Pons (tissue), 1 donor: ENCODE measurements around the gene UPF2.

Experiments used
- DNase-seq: peaks from one replicate; pipeline ENCODE4 v3.0.0-alpha.2; 2016; ENCODE audit warnings: low spot score

The UPF2 gene

DNA sequence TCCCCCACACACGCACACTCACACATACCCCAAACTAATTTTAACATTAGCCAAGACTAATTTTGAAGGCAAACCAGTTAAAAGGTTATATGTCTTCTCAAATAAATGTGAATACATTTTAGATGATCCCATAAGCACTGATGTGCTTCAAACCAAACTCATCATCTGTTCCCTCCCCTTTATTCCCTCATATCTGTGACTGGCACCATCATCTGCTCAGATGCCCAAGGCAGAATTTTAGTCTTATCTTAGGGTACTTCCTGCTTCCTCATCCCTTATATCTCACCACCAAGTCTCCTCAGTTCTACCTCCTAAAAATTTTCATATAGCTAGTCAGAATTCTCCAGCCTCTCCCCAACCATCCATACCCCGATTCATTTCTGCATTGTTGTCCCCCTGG, 80.4 kb downstream of the UPF2 start:
- DNase-seq: no peak

DNA sequence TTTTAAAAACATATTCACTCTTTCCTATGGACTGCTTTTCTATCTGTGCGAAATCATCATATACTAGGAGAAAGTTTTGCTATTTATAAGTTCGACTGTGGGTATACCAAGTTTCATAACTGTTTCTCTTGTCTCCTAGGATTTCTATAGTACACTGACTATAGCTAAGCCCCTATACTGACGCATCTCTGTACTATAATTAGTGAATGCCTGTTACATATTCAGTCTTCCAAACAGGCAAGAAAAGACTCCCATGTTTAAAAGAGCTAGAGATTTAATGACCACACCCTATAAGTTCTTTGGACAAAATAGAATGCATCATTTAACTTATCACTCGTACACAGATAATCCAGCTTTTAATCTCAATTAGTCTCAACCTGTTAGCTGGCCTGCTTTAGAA, 80.8 kb downstream of the UPF2 start:
- no peak for DNase-seq

DNA sequence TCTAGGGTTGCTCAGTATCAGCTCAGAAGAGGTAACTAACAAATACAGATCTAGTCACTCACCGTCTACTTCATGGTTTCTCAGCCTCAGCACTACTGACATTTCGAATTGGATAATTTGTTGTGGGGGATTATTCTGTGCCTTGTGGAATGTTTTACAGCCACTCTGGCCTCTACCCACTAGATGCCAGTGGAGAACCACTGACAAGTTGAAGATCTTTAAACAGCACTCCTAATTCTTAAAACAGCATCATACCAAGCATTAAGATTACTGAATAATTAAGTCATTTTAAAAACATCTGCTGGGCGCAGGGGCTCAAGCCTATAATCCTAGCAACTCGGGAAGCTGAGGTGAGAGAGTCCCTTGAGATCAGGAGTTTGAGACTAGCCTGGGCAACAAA, 82.6 kb downstream of the UPF2 start:
- no peak for DNase-seq

DNA sequence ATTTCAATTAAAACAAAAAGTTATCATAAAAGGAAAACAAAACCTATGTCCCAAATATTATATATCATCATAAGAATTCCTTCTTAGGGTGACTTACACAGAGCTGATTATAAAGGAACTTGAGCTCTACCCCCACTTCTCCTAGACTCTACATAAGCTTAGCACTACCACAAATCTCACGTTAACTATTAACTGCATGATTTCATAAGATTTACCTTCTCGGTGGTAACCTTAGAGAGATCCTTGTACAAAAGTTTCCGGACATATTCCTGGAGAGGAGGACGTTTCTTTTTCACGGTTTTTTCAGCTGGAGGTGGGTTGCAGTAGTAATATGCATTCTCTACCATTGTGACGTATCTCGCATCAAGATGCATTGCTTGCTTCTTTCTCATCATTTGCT, 83.7 kb downstream of the UPF2 start:
- DNase-seq: no peak

DNA sequence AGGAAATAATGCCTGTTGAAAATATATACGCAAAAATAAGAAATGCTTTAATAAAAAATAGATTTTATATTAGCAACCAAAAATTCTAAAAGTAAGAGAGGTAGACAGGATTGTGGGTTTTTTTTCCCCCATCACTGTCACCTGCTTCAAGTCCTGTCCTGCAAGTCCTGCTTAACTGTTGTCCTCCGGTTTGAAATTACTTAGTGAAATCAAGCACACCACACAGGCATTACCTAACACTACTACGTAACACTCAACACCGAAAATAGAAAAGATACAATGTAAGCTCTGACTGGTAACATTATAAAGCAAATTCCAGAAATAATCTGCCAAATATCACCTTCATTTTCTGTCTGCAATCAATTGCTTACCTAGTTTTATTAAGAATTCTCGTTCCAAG, 90.9 kb downstream of the UPF2 start:
- DNase-seq: no peak

DNA sequence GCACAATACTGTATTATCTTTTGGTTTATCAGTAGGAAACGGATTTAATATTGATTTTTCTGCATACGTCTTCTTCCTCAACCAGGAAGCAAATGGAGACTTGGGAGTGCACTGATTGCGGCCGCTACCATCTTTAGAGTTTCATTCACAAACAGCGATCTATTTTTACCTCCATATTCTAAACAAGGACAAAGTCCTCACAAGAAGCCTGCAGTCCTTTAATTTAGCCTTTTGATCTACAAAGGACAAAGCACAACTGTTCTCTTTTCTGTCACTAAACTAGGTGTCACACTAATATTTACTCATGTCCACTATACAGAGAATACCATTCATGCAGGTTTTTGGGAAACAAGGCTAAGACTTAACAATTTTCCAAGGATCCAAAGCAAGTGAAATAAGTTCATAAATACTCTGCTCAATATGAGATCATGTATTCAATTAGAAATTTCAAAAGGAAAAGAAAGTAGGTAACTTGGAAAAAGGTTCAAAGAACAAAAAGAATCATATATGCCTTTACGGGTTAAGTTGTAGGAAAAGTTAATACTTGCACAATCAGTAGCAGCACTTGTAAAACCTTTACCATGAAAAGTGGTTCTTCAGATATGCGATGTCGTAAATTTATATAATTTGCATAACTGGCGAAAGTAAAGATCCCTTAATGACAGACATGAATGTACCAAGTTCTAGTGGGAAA, 92.1 kb downstream of the UPF2 start:
- no peak for DNase-seq

DNA sequence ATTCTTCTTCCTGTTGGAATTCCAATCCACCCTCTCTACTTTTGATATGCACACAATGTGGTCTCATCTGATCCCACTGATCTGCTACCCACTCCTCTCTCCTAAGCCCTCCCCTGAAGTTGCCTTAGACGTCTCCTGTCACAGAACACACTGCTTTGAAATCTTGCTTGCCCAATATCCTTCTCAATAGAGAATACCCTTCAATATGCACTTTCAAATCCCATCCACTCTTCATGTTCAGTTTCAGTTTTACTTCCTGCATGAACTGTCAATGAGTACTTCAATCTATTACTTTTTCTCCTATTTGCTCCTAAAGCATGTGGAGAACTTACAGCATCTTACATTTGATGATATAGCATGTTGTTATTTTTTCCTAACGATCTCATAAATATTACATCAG, 93.5 kb downstream of the UPF2 start:
- no peak for DNase-seq

DNA sequence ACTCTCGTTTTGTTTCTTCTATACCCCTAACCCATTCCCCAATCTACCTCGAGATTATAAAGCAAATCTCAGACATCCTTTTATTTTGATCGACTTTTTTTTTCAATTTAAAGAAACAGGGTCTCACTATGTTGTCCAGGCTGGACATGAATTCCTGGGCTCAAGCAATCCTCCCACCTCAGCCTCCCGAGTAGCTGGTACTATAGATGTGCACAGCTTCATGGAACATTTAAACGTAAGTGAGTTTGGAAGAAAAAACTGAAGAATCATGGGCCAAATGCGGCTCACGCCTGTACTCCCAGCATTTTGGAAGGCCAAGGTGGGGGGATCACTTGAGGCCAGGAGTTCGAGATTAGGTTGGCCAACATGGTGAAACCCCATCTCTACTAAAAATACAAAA, 96.0 kb downstream of the UPF2 start:
- no peak for DNase-seq

DNA sequence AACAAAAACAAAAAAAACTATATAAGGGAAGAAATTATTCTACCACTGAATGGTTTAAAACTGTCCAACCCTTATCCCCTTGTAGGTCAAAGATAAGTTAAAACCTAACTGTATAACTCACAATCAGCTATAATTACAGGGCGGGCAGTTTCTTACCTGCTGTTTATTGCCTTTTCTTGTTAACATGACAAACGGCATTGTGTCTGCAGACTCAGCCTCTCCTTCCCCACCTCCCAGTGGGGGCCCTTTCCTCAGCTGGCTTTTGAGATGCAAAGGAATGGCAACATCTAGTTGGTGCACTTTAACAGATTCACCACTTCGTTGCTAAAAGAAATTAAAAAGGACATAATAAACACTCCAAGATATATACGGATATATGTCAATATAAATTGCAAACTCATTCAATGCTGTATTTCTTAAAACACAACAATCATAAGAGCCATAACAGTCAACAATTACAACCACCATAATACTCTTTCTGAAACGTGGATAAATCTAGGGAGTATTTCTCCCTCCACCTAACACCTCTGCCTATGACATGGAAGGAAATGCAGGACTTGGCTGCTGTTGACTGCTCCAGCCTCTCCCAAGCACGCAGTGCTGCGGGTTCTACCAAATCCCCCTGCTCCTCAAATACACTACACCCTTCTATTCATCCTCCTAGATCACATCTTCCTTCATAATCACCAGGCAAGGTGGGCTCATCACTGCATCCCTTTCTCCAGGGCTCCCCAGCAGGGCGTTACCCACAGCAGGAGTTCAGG, 106.0 kb downstream of the UPF2 start:
- DNase-seq: no peak

DNA sequence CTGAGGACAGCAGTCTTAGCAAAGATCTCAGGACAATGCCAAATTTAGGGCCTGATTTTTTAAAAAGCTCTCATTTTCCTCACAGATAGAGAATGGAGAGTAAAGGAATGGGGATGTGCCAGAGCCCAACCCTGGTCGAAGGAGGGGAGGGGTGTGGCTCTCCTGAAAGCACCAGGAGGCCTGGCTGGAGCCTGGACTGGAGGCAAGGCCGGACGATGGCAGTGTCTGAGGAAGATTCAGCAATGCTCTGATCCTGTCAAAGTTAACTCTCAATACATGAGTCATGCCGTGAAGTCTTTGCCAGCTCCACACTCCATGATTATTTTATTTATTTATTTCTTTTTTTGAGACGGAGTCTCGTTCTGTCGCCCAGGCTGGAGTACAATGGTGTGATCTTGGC, 108.3 kb downstream of the UPF2 start:
- no peak for DNase-seq

DNA sequence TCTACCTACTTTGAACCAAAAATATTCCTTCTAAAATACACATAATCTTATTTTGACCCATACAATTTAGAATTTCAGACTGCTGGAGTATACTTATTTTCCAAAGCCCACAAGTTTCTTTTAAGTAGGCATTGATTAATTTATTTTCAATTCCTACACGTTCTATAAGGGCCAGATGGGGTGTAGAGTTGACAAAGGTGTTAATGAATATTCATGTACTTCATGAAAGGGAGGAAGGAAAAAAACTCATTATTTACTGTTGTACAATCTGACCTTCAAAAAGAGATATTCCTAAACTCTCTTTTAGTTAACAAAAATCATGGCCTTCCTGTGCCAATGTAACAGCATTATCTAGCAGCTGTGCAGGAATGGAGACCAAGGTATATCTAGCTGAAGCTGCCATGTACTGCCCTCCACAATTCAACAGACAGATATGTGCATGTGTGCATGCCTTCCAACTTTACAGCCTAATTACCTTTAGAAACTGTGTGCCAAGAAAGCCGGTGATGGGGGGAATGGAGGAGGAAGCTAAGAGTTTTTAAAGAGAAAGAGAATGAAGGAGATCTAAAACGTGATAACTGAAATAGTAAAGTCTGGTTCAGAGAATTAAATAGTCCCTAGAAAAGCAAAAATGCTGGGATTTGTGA, 108.9 kb downstream of the UPF2 start:
- no peak for DNase-seq

DNA sequence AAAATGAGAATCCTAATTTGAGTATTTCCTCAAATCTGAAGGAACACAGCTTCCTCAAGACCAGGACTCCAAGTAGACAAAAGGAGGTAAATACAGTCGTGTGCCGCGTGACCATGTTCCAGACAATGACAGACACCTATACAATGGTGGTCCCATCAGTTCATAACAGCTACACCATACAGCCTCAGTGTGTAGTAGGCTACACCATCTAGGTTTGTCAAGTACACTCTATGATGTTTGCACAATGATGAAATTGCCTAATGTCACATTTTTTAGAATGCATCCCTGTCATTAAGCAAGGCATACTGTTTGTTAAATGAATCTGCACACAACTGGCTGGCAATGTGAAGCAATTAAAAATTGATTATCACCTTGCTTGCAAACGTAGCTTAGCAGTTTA, 111.6 kb downstream of the UPF2 start:
- DNase-seq: no peak

DNA sequence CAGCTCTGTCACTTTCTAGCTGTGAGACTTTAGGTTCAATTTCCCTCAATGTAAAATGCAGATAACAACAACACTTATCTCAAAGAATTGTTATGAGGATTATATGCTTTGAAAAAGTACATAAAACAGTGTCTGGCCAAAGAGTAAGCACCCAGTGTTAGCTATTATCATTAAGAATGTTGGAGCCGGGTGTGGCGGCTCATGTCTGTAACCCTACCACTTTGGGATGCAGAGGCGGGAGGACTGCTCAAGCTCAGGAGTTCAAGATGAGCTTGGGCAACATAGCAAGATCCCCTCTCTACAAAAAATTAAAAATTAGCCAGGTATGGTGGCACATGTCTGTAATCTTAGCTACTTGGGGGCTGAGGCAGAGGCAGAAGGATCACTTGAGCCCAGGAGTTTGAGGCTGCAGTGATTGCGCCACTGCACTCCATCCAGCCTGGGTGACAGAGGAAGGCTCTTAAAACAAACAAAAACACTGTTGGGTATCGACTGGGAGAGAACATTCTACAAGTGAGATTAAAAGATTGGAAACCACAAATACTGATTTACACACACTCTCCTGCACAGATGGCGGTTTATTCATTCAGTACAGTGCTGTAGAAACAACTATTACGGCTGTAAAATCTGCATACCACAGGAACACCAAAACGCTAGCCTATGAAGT, 112.2 kb downstream of the UPF2 start:
- DNase-seq: no peak

DNA sequence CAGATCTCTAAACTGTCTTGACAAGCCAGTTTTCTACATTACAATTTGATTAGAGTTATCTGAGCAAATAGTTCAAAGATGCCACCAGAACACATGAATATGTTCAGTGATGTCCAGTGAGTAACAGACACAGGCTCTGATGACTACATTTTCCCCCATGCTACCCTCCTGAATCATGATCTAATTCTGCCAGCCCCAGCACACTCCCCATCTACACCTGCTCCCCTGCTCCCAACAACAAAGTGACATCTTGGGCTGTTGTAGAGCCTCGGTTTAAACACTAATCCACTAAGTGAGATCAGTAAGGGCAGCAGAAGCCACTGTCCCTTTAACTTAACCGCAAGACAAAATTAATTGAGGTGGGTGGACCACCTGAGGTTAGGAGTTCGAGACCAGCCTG, 114.9 kb downstream of the UPF2 start:
- DNase-seq: no peak

DNA sequence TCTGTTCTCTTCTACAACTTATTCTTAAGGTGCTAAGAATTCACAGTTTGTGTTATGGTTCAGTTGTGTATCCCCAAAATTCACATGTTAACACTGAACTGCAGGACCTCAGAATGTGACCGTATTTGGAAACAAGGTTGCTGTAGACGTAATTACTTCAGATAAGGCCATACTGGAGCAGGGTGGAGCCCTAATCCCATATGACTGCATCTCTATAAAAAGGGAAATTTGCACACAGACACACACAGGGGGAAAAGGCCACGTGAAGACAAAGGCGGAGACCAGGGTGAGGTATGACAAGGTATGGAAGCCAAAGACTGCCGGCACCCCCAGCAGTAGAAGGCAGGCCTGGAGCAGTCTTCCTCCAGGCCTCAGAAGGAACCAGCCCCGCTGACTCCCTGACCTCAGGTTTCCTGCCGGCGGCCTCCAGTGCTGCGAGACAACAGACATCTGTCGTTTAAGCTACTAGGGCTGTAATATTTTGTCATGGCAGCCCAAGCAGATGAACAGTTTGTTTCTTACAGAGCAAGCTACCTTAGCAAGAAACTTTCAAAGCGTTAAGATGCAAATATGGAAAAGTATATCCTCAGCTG, 120.7 kb downstream of the UPF2 start:
- DNase-seq: no peak

DNA sequence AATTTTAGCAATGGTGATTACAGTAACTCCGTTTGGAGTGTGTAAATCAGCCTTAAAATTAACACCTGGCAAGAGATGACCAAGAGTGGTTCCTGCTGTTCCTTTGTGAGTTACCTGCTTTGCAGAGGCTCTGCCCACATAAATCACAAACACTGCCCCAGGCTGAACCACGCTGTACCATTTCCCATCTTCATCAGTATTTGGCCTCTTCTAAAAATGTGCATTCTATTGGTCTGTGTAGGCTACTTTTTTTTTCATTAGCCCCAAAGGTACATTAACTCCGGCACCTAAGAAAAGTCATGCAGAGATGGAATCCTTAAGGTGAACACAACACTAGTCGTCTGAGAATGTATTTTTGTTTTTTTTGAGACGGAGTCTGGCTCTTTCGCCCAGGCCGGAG, 123.3 kb downstream of the UPF2 start:
- no peak for DNase-seq

DNA sequence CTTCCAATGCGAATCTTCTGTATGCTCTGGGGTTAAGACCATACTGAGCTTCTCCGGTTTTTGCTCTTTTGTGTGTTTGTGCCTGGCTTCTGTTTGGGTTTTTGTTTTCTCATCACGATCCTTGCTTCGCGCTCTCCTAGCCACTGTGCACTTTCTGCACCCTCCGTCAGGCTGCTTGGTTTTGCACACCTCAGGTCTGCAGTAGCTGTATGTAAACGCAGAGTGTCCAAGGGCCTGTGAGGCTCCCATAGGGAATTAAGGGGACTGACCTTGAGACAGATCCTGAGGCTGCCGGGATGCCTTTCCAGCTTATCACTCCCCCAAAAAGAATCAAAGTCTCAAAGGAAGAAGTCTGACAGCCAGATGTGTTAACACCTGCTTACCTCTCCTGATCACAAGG, 124.2 kb downstream of the UPF2 start:
- no peak for DNase-seq

DNA sequence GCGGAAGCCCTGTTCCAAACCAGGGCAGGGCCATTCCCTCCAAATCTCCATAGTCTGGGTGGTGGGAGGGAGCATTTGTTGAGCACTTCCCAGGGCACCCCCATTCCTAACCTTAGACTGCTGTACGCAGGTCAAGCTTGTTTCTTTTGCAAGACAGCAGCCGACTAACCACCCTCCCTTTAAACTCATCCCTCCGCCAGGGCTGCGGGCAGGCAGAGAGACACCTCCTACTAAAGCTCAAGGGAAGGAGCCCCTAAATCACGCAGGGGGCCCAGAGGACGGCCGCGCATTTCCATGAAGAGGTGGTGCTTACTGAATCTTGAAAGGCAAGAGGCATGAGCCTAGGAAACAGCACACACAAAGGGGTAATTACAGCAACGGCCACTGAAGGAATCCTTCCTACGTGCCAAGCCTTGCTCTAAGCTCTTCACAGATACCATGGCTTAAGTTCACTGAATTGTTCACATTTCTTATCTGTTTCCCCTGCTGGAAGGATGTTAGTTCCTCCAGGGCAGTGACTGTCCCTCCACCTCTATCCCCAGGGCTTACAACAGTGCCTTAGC, 129.4 kb downstream of the UPF2 start:
- DNase-seq: no peak

DNA sequence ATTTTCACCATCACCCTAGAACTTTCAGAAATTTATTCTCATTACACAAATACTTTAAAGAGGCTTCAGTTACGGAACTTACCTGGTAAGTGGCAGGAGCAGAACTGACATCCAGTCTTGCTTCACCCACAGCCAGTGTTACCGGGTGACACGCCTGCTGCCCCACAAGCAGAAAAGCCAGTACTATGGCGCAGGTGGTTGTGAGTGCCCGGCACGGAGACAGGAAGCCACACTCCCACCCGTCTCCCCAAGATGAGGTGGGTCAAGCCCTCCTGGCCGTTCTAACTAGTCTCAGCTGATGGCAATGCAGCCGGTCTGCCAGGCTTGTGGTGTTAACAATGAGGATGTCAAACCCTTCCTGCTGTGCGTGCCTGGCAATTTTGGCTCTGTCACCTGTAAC, 132.5 kb downstream of the UPF2 start:
- no peak for DNase-seq

DNA sequence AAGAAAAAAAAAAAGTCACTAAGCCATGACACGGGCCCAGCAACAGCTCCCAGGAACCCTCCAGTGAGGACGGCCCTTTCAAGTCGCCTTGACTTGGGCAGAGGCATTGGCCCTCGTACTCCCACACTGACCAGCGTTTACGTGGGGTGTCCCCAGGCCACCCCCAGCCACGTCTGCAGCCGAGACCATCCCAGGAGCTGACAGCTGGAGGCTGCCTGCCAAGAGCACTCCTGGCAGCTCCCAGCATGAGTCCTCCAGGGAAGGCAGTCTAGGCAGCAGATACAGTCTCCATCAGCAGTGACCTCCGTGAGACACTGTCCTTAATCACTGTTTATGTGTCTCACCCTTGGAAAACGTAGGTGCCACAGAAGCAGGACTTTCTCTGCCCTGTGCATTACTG, 133.0 kb downstream of the UPF2 start:
- no peak for DNase-seq

DNA sequence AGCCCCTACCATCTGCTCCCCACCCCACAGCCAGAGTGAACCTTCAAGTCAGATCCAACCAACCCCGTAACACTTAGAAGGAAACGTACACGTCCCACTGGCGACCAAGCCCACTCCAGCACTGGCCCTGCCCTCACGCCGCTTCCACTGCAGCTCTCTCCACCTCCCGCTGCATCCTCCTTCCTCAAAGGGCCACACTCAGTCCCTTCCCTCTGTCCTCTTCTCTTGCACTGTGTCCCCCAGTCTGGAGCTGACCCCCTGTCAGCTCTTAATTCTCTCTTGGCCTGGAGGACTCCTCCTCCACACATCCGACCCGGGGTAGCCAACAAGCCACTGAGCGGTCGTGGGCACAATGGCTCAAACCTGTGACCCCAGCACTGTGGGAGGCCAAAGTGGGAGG, 133.6 kb downstream of the UPF2 start:
- DNase-seq: no peak

DNA sequence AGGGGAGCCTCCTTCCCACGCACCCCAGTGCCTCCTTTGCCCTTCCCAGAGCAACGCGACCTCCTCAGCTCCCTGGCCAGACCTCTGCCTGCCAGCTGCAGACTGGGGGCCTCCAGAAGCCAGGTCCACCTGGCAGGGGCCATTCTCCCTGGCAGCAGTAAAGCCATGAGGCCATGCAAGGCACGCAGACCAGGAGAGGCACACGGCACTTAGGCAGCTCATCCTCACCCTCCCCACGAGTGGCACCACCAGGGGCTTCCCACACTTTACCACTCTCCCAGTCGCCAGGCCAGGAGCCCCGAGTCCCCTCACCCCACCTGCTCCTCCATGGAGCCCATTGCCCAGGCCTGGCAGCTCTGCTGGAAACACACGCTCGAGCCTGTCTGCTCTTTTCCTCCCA, 134.1 kb downstream of the UPF2 start:
- DNase-seq: no peak
